PC-9 (cell line): ENCODE data around the gene C4orf36.
"Not testable (repeated sequence)": the region's sequence is repeated elsewhere in the genome, so short reads cannot be mapped to it uniquely, and the experiment has no call there.

ENCODE experiments used
- EZH2 ChIP-seq: fragments of 200-600 bp; sonication (generic); IDR thresholded peaks from 2 replicates; pipeline ENCODE4 v1.8.0; 2017; ENCODE audit warnings: antibody characterized with exemption, low read depth
- TF ChIP-seq, protein P1 (sequence below): fragments of 200-600 bp; sonication (generic); conservative IDR thresholded peaks from 2 replicates; pipeline ENCODE4 v1.6.1; 2017; ENCODE audit warnings: mixed run types, antibody characterized with exemption, mild to moderate bottlenecking, moderate library complexity

DNA sequence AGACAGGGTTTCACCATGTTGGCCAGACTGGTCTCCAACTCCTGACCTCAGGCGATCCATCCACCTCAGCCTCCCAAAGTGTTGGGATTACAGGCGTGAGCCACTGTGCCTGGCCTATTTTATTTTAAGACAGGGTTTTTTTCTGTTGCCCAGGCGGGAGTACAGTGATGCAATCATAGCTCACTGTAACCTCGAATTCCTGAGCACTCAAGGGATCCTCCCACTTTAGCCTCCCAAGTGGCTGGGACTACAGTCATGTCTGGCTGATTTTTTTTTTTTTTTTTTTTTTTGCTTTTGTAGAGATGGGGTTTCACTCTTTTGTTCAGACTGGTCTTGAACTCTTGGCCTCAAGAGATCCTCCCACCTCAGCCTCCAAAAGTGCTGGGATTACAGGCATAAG lies 16.8 kb downstream of the C4orf36 start:
- TF ChIP-seq, protein P1, sequence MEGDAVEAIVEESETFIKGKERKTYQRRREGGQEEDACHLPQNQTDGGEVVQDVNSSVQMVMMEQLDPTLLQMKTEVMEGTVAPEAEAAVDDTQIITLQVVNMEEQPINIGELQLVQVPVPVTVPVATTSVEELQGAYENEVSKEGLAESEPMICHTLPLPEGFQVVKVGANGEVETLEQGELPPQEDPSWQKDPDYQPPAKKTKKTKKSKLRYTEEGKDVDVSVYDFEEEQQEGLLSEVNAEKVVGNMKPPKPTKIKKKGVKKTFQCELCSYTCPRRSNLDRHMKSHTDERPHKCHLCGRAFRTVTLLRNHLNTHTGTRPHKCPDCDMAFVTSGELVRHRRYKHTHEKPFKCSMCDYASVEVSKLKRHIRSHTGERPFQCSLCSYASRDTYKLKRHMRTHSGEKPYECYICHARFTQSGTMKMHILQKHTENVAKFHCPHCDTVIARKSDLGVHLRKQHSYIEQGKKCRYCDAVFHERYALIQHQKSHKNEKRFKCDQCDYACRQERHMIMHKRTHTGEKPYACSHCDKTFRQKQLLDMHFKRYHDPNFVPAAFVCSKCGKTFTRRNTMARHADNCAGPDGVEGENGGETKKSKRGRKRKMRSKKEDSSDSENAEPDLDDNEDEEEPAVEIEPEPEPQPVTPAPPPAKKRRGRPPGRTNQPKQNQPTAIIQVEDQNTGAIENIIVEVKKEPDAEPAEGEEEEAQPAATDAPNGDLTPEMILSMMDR = not testable (repeated sequence)
- TF ChIP-seq EZH2 = not testable (repeated sequence)
